CD14-positive monocyte (primary cell): ENCODE data around the gene NEDD8. TPM values are rescaled to one million over a fixed set of nuclear protein-coding genes. Genes with fewer than 3 reads are reported as not detected.
"Not testable (repeated sequence)": the region's sequence is repeated elsewhere in the genome, so short reads cannot be mapped to it uniquely, and the experiment has no call there.

Experiments
- DNase-seq, 3 donors: peaks; one replicate each; pipeline ENCODE4 v3.0.0-alpha.2; 2011 to 2022
- H2AFZ ChIP-seq: 2 replicates; pipeline ENCODE4 v1.6.0; 2012; ENCODE audit warnings: mild to moderate bottlenecking, low read depth, low read length, inconsistent platforms; ENCODE audit not compliant: insufficient read depth, poor library complexity, severe bottlenecking
- H3K27ac ChIP-seq, 2 donors: 1 replicate in 1 of 2; 2 replicates in 1 of 2; pipeline ENCODE4 v1.5.1; 2012 to 2013; ENCODE audit warnings: low read length in 2 of 2, control low read depth in 1 of 2, inconsistent platforms in 1 of 2, low read depth in 1 of 2, mild to moderate bottlenecking in 1 of 2
- H3K27me3 ChIP-seq, 2 donors: one replicate each; pipeline versions ENCODE4 v1.6.0 to v1.6.1; 2011 to 2013; ENCODE audit warnings: low read length in 2 of 2; ENCODE audit not compliant: control insufficient read depth in 2 of 2, insufficient read depth in 2 of 2
- H3K36me3 ChIP-seq, 2 donors: replicated peaks in 1 of 2; 1 replicate in 1 of 2; 2 replicates in 1 of 2; pipeline versions ENCODE4 v1.5.1 to v1.6.1; 2012 to 2013; ENCODE audit warnings: low read length in 2 of 2, control low read depth in 1 of 2, inconsistent platforms in 1 of 2, mild to moderate bottlenecking in 1 of 2; ENCODE audit not compliant: insufficient read depth in 2 of 2, control insufficient read depth in 1 of 2
- H3K4me1 ChIP-seq, 2 donors: 1 replicate in 1 of 2; 2 replicates in 1 of 2; pipeline versions ENCODE4 v1.5.1 to v1.6.1; 2012 to 2013; ENCODE audit warnings: low read length in 2 of 2, control low read depth in 1 of 2, inconsistent platforms in 1 of 2, mild to moderate bottlenecking in 1 of 2, moderate library complexity in 1 of 2; ENCODE audit not compliant: insufficient read depth in 2 of 2, control insufficient read depth in 1 of 2
- H3K4me2 ChIP-seq: replicated peaks from 2 replicates; pipeline ENCODE3; 2012; ENCODE audit warnings: low read length, moderate library complexity, mild to moderate bottlenecking; ENCODE audit not compliant: poor library complexity, severe bottlenecking; ENCODE audit errors: extremely low read depth
- H3K4me3 ChIP-seq, 3 experiments: fragments of 200-600 bp in 1 of 3; sonication (generic) in 1 of 3; replicated peaks in 1 of 3; 1 replicate in 2 of 3; 2 replicates in 1 of 3; pipeline ENCODE4 v1.5.1; 2011 to 2013; ENCODE audit warnings: low read length in 3 of 3, mild to moderate bottlenecking in 3 of 3, control low read depth in 2 of 3, low read depth in 2 of 3, inconsistent platforms in 1 of 3, moderate library complexity in 1 of 3
- H3K79me2 ChIP-seq: 2 replicates; pipeline ENCODE4 v1.6.0; 2012; ENCODE audit warnings: mild to moderate bottlenecking, control low read depth, inconsistent platforms, low read length, moderate library complexity; ENCODE audit not compliant: insufficient read depth
- H3K9ac ChIP-seq: 2 replicates; pipeline ENCODE4 v1.6.0; 2017; ENCODE audit warnings: low read length, mild to moderate bottlenecking; ENCODE audit not compliant: insufficient read depth, poor library complexity, severe bottlenecking
- H3K9me3 ChIP-seq, 2 donors: replicated peaks in 1 of 2; 1 replicate in 1 of 2; 2 replicates in 1 of 2; pipeline versions ENCODE4 v1.5.1 to v1.6.1; 2012 to 2013; ENCODE audit warnings: low read length in 2 of 2, control low read depth in 1 of 2; ENCODE audit not compliant: control insufficient read depth in 1 of 2, insufficient read depth in 1 of 2
- H4K20me1 ChIP-seq: 2 replicates; pipeline ENCODE4 v1.6.0; 2012; ENCODE audit warnings: mild to moderate bottlenecking, low read length, control low read depth, moderate library complexity; ENCODE audit not compliant: insufficient read depth
- H3K27ac Mint-ChIP-seq, 7 donors: one replicate each; pipeline ENCODE4 v1.8.0; 2020; ENCODE audit warnings: mild to moderate bottlenecking in 7 of 7, mixed read lengths in 7 of 7, moderate library complexity in 6 of 7, inconsistent platforms in 2 of 7
- H3K27me3 Mint-ChIP-seq, 3 donors: one replicate each; pipeline ENCODE4 v1.8.0; 2021 to 2022; ENCODE audit warnings: low read depth in 3 of 3, mild to moderate bottlenecking in 3 of 3, mixed read lengths in 3 of 3, moderate library complexity in 3 of 3, inconsistent platforms in 1 of 3
- H3K36me3 Mint-ChIP-seq, 2 donors: one replicate each; pipeline ENCODE4 v1.8.0; 2020; ENCODE audit warnings: mixed read lengths in 2 of 2, inconsistent platforms in 1 of 2, mild to moderate bottlenecking in 1 of 2
- H3K4me1 Mint-ChIP-seq: one replicate; pipeline ENCODE4 v1.8.0; 2020; ENCODE audit warnings: mild to moderate bottlenecking, mixed read lengths
- H3K4me3 Mint-ChIP-seq, 2 donors: one replicate each; pipeline ENCODE4 v1.8.0; 2020; ENCODE audit warnings: mild to moderate bottlenecking in 2 of 2, mixed read lengths in 2 of 2, moderate library complexity in 1 of 2
- H3K9me3 Mint-ChIP-seq, 7 donors: one replicate each; pipeline ENCODE4 v1.8.0; 2020 to 2022; ENCODE audit warnings: mixed read lengths in 7 of 7, mild to moderate bottlenecking in 6 of 7, moderate library complexity in 6 of 7, inconsistent platforms in 2 of 7
- WGBS: methylation state at CpG from one replicate; pipeline ENCODE4 v1.1.5; 2013; ENCODE audit warnings: missing lambda C conversion rate; ENCODE audit not compliant: insufficient coverage; 5-methylcytosine and 5-hydroxymethylcytosine counted together
- intact Hi-C, 2 donors: fragments of 100-400 bp; cut with micrococcal nuclease; formaldehyde crosslinking; loops; one replicate each; pipeline versions ENCODE4 v1.15.0 to v1.15.1; 2023
- polyA plus RNA-seq, 3 donors: library from polyadenylated mRNA; depleted of rRNA in 1 of 3; unstranded in 2 of 3; stranded (reverse) in 1 of 3; fragments of 300-500 nt in 2 of 3; fragments of >200 nt in 1 of 3; fragmentation: Illumina TruSeq in 2 of 3; gene quantifications; 1 replicate in 2 of 3; 2 replicates in 1 of 3; pipeline ENCODE4 v1.2.3, GENCODE V29; 2012 to 2021
- TF ChIP-seq, protein P1 (sequence below): fragments of 200-600 bp; IDR thresholded peaks from one replicate; pipeline ENCODE4 v1.8.0; 2022; ENCODE audit warnings: antibody characterized with exemption, mild to moderate bottlenecking

NEDD8 gene
- polyA plus RNA-seq, 3 donors: 164 to 335 (median 306) TPM

- Histone ChIP-seq H3K27ac (peak overlapping the region in 1 of 2 donors; percentile 31), H3K4me3 (no peak overlapping the region), H2AFZ (no peak overlapping the region), H3K4me1 (no peaks in the 10 kb centered on the region), H3K27me3 (no peaks in the 10 kb centered on the region), H3K36me3 (peaks cover 63 to 94% of the 10 kb centered on the region in 2 donors), H3K4me2 (no peak overlapping the region), H3K79me2 (peaks cover 19% of the 10 kb centered on the region), H3K9me3 (peaks cover 0 to 6% of the 10 kb centered on the region in 2 donors), H4K20me1 (peaks cover 38% of the 10 kb centered on the region), H3K9ac (no peak overlapping the region)
- WGBS: 98% methylated on average over 10 of the region's 11 CpGs
- Mint-ChIP-seq H3K4me1 (peaks cover 9% of the 10 kb centered on the region), H3K27ac (peak overlapping the region in 4 of 7 donors; percentile 20 to 72 (median 39)), H3K36me3 (peaks cover 80 to 86% of the 10 kb centered on the region in 2 donors), H3K27me3 (no peaks in the 10 kb centered on the region), H3K4me3 (no peak overlapping the region), H3K9me3 (peaks cover 0 to 16% (median 9%) of the 10 kb centered on the region in 7 donors)
- no peak for DNase-seq
- TF ChIP-seq, protein P1, sequence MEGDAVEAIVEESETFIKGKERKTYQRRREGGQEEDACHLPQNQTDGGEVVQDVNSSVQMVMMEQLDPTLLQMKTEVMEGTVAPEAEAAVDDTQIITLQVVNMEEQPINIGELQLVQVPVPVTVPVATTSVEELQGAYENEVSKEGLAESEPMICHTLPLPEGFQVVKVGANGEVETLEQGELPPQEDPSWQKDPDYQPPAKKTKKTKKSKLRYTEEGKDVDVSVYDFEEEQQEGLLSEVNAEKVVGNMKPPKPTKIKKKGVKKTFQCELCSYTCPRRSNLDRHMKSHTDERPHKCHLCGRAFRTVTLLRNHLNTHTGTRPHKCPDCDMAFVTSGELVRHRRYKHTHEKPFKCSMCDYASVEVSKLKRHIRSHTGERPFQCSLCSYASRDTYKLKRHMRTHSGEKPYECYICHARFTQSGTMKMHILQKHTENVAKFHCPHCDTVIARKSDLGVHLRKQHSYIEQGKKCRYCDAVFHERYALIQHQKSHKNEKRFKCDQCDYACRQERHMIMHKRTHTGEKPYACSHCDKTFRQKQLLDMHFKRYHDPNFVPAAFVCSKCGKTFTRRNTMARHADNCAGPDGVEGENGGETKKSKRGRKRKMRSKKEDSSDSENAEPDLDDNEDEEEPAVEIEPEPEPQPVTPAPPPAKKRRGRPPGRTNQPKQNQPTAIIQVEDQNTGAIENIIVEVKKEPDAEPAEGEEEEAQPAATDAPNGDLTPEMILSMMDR: no peak
- intact Hi-C loops: no loop called here
Observed at GRCh38 chr14:24206260-24207103, 25.7 kb downstream of the NEDD8 start.

GRCh38 chr14:24204163-24205146 lies 27.7 kb downstream of the NEDD8 start:
- Histone ChIP-seq H2AFZ (no peak overlapping the region), H4K20me1 (peaks cover 38% of the 10 kb centered on the region), H3K4me3 (no peak overlapping the region), H3K9me3 (peaks cover 0 to 9% of the 10 kb centered on the region in 2 donors), H3K9ac (no peak overlapping the region), H3K36me3 (peaks cover 46 to 78% of the 10 kb centered on the region in 2 donors), H3K4me2 (no peak overlapping the region), H3K4me1 (no peaks in the 10 kb centered on the region), H3K79me2 (peaks cover 10% of the 10 kb centered on the region), H3K27ac (no peak overlapping the region), H3K27me3 (no peaks in the 10 kb centered on the region)
- Mint-ChIP-seq H3K4me3 (no peak overlapping the region), H3K9me3 (peaks cover 2 to 21% (median 12%) of the 10 kb centered on the region in 7 donors), H3K27me3 (no peaks in the 10 kb centered on the region), H3K36me3 (peaks cover 69 to 80% of the 10 kb centered on the region in 2 donors), H3K4me1 (peaks cover 2% of the 10 kb centered on the region), H3K27ac (peak overlapping the region in 1 of 7 donors; percentile 15)
- DNase-seq: no peak
- 98% methylated on average over 6 of the region's 7 CpGs for WGBS
- TF ChIP-seq, protein P1: no peak
- intact Hi-C loops: no loop called here

- H3K4me2 ChIP-seq, H3K4me3 ChIP-seq, H2AFZ ChIP-seq, DNase-seq, H3K9ac ChIP-seq, intact Hi-C loops, H3K9me3 ChIP-seq, H3K27ac Mint-ChIP-seq, H3K4me1 ChIP-seq, H3K27ac ChIP-seq, H3K4me3 Mint-ChIP-seq, H3K27me3 ChIP-seq, H3K27me3 Mint-ChIP-seq: not testable (repeated sequence)
- Histone ChIP-seq H3K36me3 (peaks cover 39 to 67% of the 10 kb centered on the region in 2 donors), H3K79me2 (peaks cover 18% of the 10 kb centered on the region), H4K20me1 (peaks cover 34% of the 10 kb centered on the region)
- Mint-ChIP-seq H3K36me3 (peaks cover 71 to 84% of the 10 kb centered on the region in 2 donors), H3K4me1 (peaks cover 10% of the 10 kb centered on the region), H3K9me3 (peaks cover 6 to 23% (median 15%) of the 10 kb centered on the region in 7 donors)
- 100% methylated on average over 2 of the region's 16 CpGs for WGBS
Observed at GRCh38 chr14:24203249-24203886, 28.8 kb downstream of the NEDD8 start.
